Activated naive CD4-positive, alpha-beta T cell treated with anti-CD3 and anti-CD28 coated beads for 36 hours (primary cell): ENCODE data around the gene CLPTM1L. TPM values are rescaled to one million over a fixed set of nuclear protein-coding genes. Genes with fewer than 3 reads are reported as not detected.
"Not testable (repeated sequence)": the region's sequence is repeated elsewhere in the genome, so short reads cannot be mapped to it uniquely, and the experiment has no call there.

Source experiments
- CTCF ChIA-PET: fragments of 350-600 bp; sonication (Branson Sonifier 250); formaldehyde crosslinking; loops from one replicate; lab custom pipeline; 2021; ENCODE audit warnings: antibody characterized with exemption; lab: Charles Lee
- DNase-seq: peaks from one replicate; pipeline ENCODE4 v3.0.0-alpha.2; 2020
- H3K27ac Mint-ChIP-seq: one replicate; pipeline ENCODE4 v1.8.0; 2021; ENCODE audit warnings: mild to moderate bottlenecking, mixed read lengths
- H3K27me3 Mint-ChIP-seq: one replicate; pipeline ENCODE4 v1.8.0; 2021; ENCODE audit warnings: low read depth, mixed read lengths
- H3K36me3 Mint-ChIP-seq: one replicate; pipeline ENCODE4 v1.8.0; 2021; ENCODE audit warnings: low read depth, mixed read lengths
- H3K4me1 Mint-ChIP-seq: one replicate; pipeline ENCODE4 v1.8.0; 2021; ENCODE audit warnings: low read depth, mixed read lengths
- H3K4me3 Mint-ChIP-seq: one replicate; pipeline ENCODE4 v1.8.0; 2021; ENCODE audit warnings: mild to moderate bottlenecking, moderate library complexity, mixed read lengths
- H3K9me3 Mint-ChIP-seq: one replicate; pipeline ENCODE4 v1.8.0; 2021; ENCODE audit warnings: mixed read lengths
- intact Hi-C: fragments of 100-400 bp; cut with micrococcal nuclease; formaldehyde crosslinking; loops from one replicate; pipeline ENCODE4 v1.15.1; 2023
- total RNA-seq, 2 experiments: library from RNA; stranded (reverse); gene quantifications; one replicate each; pipeline ENCODE4 v1.2.3, GENCODE V29; 2021

The CLPTM1L gene
- total RNA-seq, 2 experiments from 2014 or later = 48.0 to 48.5 TPM

GRCh38 chr5:1294206-1294834 is 50.6 kb downstream of the CLPTM1L start:
- H3K36me3 Mint-ChIP-seq = peaks cover 10% of the 10 kb centered on the region

DNA sequence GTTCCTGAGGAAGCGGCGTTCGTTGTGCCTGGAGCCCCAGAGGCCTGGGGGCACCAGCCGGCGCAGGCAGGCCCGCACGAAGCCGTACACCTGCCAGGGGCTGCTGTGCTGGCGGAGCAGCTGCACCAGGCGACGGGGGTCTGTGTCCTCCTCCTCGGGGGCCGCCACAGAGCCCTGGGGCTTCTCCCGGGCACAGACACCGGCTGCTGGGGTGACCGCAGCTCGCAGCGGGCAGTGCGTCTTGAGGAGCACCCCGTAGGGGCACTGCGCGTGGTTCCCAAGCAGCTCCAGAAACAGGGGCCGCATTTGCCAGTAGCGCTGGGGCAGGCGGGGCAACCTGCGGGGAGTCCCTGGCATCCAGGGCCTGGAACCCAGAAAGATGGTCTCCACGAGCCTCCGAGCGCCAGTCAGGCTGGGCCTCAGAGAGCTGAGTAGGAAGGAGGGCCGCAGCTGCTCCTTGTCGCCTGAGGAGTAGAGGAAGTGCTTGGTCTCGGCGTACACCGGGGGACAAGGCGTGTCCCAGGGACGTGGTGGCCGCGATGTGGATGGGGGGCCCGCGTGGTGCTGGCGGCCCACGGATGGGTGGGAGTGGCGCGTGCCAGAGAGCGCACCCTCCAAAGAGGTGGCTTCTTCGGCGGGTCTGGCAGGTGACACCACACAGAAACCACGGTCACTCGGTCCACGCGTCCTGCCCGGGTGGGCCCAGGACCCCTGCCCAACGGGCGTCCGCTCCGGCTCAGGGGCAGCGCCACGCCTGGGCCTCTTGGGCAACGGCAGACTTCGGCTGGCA is 51.3 kb downstream of the CLPTM1L start:
- no peak overlapping the region for H3K27ac Mint-ChIP-seq
- H3K27me3 Mint-ChIP-seq = no peaks in the 10 kb centered on the region
- H3K9me3 Mint-ChIP-seq = no peaks in the 10 kb centered on the region
- intact Hi-C loops = no loop called here
- peaks cover 13% of the 10 kb centered on the region for H3K36me3 Mint-ChIP-seq
- H3K4me1 Mint-ChIP-seq = peaks cover 18% of the 10 kb centered on the region
- no peak for DNase-seq
- CTCF ChIA-PET = interaction anchor here (0.6 kb wide), 1 partner anchor 533 kb away, joined by 3 read pairs; no protein-coding TSS in a partner anchor
- H3K4me3 Mint-ChIP-seq = peak overlapping the region; percentile 60

More at GRCh38 chr5:1294206-1294834, 50.6 kb downstream of the CLPTM1L start:
- peak overlapping the region; percentile 48 for H3K4me3 Mint-ChIP-seq
- H3K9me3 Mint-ChIP-seq = no peaks in the 10 kb centered on the region
- H3K27me3 Mint-ChIP-seq = no peaks in the 10 kb centered on the region
- CTCF ChIA-PET = interaction anchor here (0.6 kb wide), 1 partner anchor 534 kb away, joined by 3 read pairs; no protein-coding TSS in a partner anchor
- intact Hi-C loops = no loop called here
- no peak for DNase-seq
- peaks cover 18% of the 10 kb centered on the region for H3K4me1 Mint-ChIP-seq
- H3K27ac Mint-ChIP-seq = no peak overlapping the region

DNA sequence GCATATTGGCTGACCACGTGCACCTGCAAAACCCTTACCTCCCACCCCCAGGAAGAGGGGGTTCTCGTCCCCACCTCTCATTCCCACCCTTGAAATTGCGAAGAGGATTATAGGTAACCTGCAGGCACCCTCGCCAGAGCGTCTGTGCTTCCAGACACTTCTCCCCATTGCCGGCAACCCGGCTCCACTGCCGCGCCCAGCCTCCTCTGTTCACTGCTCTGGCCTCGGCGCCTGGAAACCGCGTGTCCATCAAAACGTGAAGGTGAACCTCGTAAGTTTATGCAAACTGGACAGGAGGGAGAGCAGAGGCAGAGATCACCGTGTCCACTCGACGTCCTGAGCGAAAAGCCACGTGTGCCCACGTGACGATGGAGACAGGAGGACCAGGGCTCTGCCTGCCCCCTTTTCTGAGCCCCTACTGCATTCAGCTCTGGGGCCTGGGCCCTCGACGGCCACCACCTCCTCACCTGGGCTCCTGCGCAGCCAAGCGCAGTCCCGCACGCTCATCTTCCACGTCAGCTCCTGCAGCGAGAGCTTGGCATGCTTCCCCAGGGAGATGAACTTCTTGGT is 52.0 kb downstream of the CLPTM1L start:
- CTCF ChIA-PET = no interaction called here
- intact Hi-C loops = no loop called here
- H3K36me3 Mint-ChIP-seq = peaks cover 20% of the 10 kb centered on the region
- H3K27ac Mint-ChIP-seq = no peak overlapping the region
- H3K27me3 Mint-ChIP-seq = no peaks in the 10 kb centered on the region
- DNase-seq = no peak
- peaks cover 4% of the 10 kb centered on the region for H3K9me3 Mint-ChIP-seq
- peaks cover 18% of the 10 kb centered on the region for H3K4me1 Mint-ChIP-seq
- H3K4me3 Mint-ChIP-seq = peak overlapping the region; percentile 21

DNA sequence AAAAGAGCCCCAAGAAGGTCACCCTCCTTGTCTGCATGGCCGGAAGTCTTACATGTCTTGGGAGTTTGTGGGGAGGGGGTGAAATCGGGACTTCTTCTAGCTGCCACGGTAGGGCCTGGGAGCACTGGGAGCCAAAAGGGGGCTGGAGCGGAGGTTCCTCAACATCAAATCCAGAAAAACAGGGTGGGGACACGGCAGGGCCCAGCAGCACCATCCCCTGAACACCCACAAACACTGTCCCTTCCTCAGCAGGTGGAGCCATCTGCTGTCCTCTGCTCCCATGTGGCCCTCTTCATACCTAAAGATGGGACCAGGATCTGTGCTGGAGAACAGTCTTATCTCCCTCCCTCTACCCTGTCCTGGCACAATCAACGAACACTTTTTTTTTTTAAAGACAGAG is 52.8 kb downstream of the CLPTM1L start:
- CTCF ChIA-PET = no interaction called here
- intact Hi-C loops = no loop called here
- Mint-ChIP-seq H3K4me3 (no peak overlapping the region), H3K9me3 (peaks cover 5% of the 10 kb centered on the region), H3K27ac (no peak overlapping the region), H3K4me1 (peaks cover 18% of the 10 kb centered on the region), H3K36me3 (peaks cover 24% of the 10 kb centered on the region), H3K27me3 (no peaks in the 10 kb centered on the region)
- no peak for DNase-seq

GRCh38 chr5:1291611-1292080 is 53.3 kb downstream of the CLPTM1L start:
- Mint-ChIP-seq H3K4me3 (no peak overlapping the region), H3K27me3 (no peaks in the 10 kb centered on the region), H3K36me3 (peaks cover 26% of the 10 kb centered on the region)

GRCh38 chr5:1290956-1291355 is 53.9 kb downstream of the CLPTM1L start:
- intact Hi-C loops, H3K27me3 Mint-ChIP-seq, H3K4me3 Mint-ChIP-seq, H3K27ac Mint-ChIP-seq, H3K9me3 Mint-ChIP-seq, CTCF ChIA-PET, DNase-seq: not testable (repeated sequence)
- Mint-ChIP-seq H3K4me1 (peaks cover 18% of the 10 kb centered on the region), H3K36me3 (peaks cover 30% of the 10 kb centered on the region)

More at GRCh38 chr5:1291611-1292080, 53.3 kb downstream of the CLPTM1L start:
- Mint-ChIP-seq H3K4me1 (peaks cover 18% of the 10 kb centered on the region), H3K27ac (no peak overlapping the region), H3K9me3 (peaks cover 5% of the 10 kb centered on the region)
- intact Hi-C loops = no loop called here
- DNase-seq = no peak
- CTCF ChIA-PET = no interaction called here

DNA sequence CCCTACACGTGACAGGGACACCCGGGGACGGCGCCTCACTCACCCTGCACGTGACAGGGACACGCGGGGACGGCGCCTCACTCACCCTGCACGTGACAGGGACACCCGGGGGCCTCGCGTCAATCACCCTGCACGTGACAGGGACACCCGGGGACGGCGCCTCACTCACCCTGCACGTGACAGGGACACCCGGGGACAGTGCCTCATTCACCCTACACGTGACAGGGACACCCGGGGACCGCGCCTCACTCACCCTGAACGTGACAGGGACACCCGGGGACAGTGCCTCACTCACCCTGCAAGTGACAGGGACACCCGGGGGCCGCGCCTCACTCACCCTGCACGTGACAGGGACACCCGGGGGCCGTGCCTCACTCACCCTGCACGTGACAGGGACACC is 55.3 kb downstream of the CLPTM1L start:
- H3K4me3 Mint-ChIP-seq, intact Hi-C loops, H3K27ac Mint-ChIP-seq, H3K27me3 Mint-ChIP-seq, DNase-seq, H3K9me3 Mint-ChIP-seq, CTCF ChIA-PET: not testable (repeated sequence)
- H3K36me3 Mint-ChIP-seq = peaks cover 30% of the 10 kb centered on the region
- peaks cover 18% of the 10 kb centered on the region for H3K4me1 Mint-ChIP-seq

GRCh38 chr5:1288439-1289335 is 56.2 kb downstream of the CLPTM1L start:
- DNase-seq = no peak
- intact Hi-C loops = no loop called here
- no peaks in the 10 kb centered on the region for H3K27me3 Mint-ChIP-seq
- CTCF ChIA-PET = interaction anchor here (0.6 kb wide), 1 partner anchor 188 kb away, joined by 3 read pairs; no protein-coding TSS in a partner anchor
- H3K27ac Mint-ChIP-seq = peak overlapping the region; percentile 59
- H3K36me3 Mint-ChIP-seq = peaks cover 30% of the 10 kb centered on the region
- H3K9me3 Mint-ChIP-seq = peaks cover 5% of the 10 kb centered on the region
- peaks cover 16% of the 10 kb centered on the region for H3K4me1 Mint-ChIP-seq
- H3K4me3 Mint-ChIP-seq = no peak overlapping the region

- intact Hi-C loops = no loop called here
- CTCF ChIA-PET = no interaction called here
- H3K27me3 Mint-ChIP-seq = no peaks in the 10 kb centered on the region
- no peak overlapping the region for H3K4me3 Mint-ChIP-seq
- H3K4me1 Mint-ChIP-seq = no peaks in the 10 kb centered on the region
- H3K27ac Mint-ChIP-seq = no peak overlapping the region
- DNase-seq = no peak
- H3K36me3 Mint-ChIP-seq = peaks cover 23% of the 10 kb centered on the region
- H3K9me3 Mint-ChIP-seq = peaks cover 5% of the 10 kb centered on the region
These were observed 59.0 kb downstream of the CLPTM1L start for GRCh38 chr5:1285883-1286291.

GRCh38 chr5:1285141-1285540 is 59.8 kb downstream of the CLPTM1L start:
- no peaks in the 10 kb centered on the region for H3K4me1 Mint-ChIP-seq
- no peak overlapping the region for H3K4me3 Mint-ChIP-seq
- intact Hi-C loops = no loop called here
- H3K9me3 Mint-ChIP-seq = peaks cover 5% of the 10 kb centered on the region
- no peak for DNase-seq
- H3K36me3 Mint-ChIP-seq = peaks cover 23% of the 10 kb centered on the region
- no peak overlapping the region for H3K27ac Mint-ChIP-seq
- CTCF ChIA-PET = interaction anchor here (0.7 to 1.1 kb wide), 2 partner anchors 13 to 95 kb away, joined by 3 to 4 read pairs; no protein-coding TSS in a partner anchor
- no peaks in the 10 kb centered on the region for H3K27me3 Mint-ChIP-seq

- H3K4me3 Mint-ChIP-seq, H3K27ac Mint-ChIP-seq, H3K4me1 Mint-ChIP-seq, H3K9me3 Mint-ChIP-seq, intact Hi-C loops, DNase-seq, H3K27me3 Mint-ChIP-seq: not testable (repeated sequence)
- H3K36me3 Mint-ChIP-seq = peaks cover 23% of the 10 kb centered on the region
- CTCF ChIA-PET = interaction anchor here (1.1 kb wide), 1 partner anchor 96 kb away, joined by 3 read pairs; no protein-coding TSS in a partner anchor
These were observed 60.4 kb downstream of the CLPTM1L start for GRCh38 chr5:1284336-1284970.
